Measurements from ENCODE around the gene TAF11L14. TPM values are rescaled to one million over a fixed set of nuclear protein-coding genes. Genes with fewer than 3 reads are reported as not detected.
"Not testable (repeated sequence)": the region's sequence is repeated elsewhere in the genome, so short reads cannot be mapped to it uniquely, and the experiment has no call there.

TAF11L14 gene
- total RNA-seq, 1 experiment from 2014 or later = not detected

GRCh38 chr5:17610092-17610491 is 24.2 kb upstream of the TAF11L14 start, which contains the start of gene TAF11L12:
TAF11L12 (plus strand) TSS chr5:17610392.
- no CpG with 5 or more reads among the region's 2 CpGs for WGBS (ENCODE audit: extremely low coverage, insufficient read length, low lambda C conversion rate)
- H3K27me3 Mint-ChIP-seq (ENCODE audit: low read depth); DNase-seq; H3K79me2 ChIP-seq (ENCODE audit: insufficient read depth, low read length); H3K27me3 ChIP-seq (ENCODE audit: insufficient read depth, low read length); H3K4ac ChIP-seq (ENCODE audit: low read depth, low read length); H3T11ph ChIP-seq (ENCODE audit: low read length); H4K8ac ChIP-seq (replicated peaks; ENCODE audit: insufficient read length, low read depth, low read length); H3K56ac ChIP-seq (ENCODE audit: insufficient read length, low read depth, low read length); H3K14ac ChIP-seq (ENCODE audit: insufficient read depth, low read length); H3K23me2 ChIP-seq (ENCODE audit: insufficient read length, low read depth, low read length, poor library complexity, severe bottlenecking); H2BK12ac ChIP-seq (ENCODE audit: insufficient read length, low read depth, low read length); H4K20me1 ChIP-seq (ENCODE audit: control insufficient read depth, insufficient read depth, insufficient read length); H4K91ac ChIP-seq (ENCODE audit: insufficient read length, low read depth, low read length); H3K9ac ChIP-seq (ENCODE audit: extremely low read depth, insufficient read length, low read length); H3K27ac ChIP-seq (ENCODE audit: insufficient read length, low read depth, low read length); H3K36me3 Mint-ChIP-seq (ENCODE audit: insufficient read depth in 1 of 3, low read depth in 3 of 3); H3K4me1 Mint-ChIP-seq; H2BK120ac ChIP-seq (ENCODE audit: low read depth, low read length, poor library complexity, severe bottlenecking); H2AFZ ChIP-seq (ENCODE audit: low read length); H3K79me1 ChIP-seq (ENCODE audit: insufficient read depth, low read depth, low read length, poor library complexity, severe bottlenecking); H4K5ac ChIP-seq (ENCODE audit: insufficient read length, low read depth, low read length); H2BK5ac ChIP-seq (ENCODE audit: insufficient read length, low read length); H3K4me2 ChIP-seq (ENCODE audit: insufficient read depth, insufficient read length, low read length); H3K23ac ChIP-seq (ENCODE audit: insufficient read length, low read depth, low read length); H3K4me1 ChIP-seq (ENCODE audit: insufficient read depth, low read length); H2BK15ac ChIP-seq (ENCODE audit: low read depth, low read length); H2BK20ac ChIP-seq (ENCODE audit: low read depth, low read length, poor library complexity, severe bottlenecking); H3K9me3 Mint-ChIP-seq; H2AK5ac ChIP-seq (ENCODE audit: insufficient read length, low read length); H3K18ac ChIP-seq (ENCODE audit: insufficient read length, low read depth, low read length); H3K4me3 Mint-ChIP-seq; H3K9me3 ChIP-seq (ENCODE audit: control insufficient read depth, low read depth, low read length): not testable (repeated sequence)
- peak within 1 kb of the TSS in 1 of 3 experiments; percentile 75; a peak in 2 of 7 replicates for H3K27ac Mint-ChIP-seq

All from H9 (cell line).